ENCODE measurements around the gene SEMA4B. TPM values are rescaled to one million over a fixed set of nuclear protein-coding genes. Genes with fewer than 3 reads are reported as not detected.

Gene SEMA4B
- total and polyA plus RNA-seq, 2 experiments from 2014 or later = 16.7 to 48.2 TPM

DNA sequence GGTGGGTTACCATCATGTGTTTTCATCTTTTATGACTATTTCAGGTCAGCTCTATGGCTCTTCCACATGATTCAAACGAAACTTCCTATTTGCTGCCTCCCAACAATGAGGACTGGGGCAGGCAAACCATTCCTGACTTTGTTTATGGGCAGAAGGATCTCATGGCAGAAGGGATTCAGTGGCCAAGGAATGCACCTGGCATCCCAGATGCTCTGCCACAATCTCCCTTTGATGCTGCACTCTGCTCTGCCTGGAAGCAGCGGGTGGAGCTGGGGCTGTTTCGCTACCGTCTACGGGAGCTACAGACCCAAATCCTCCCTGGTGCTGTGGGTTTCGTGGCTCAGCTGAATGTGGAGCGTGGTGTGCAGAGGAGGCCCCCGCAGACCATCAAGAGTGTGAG, 39.7 kb downstream of the SEMA4B start (continued):
- TF ChIP-seq, protein P1, sequence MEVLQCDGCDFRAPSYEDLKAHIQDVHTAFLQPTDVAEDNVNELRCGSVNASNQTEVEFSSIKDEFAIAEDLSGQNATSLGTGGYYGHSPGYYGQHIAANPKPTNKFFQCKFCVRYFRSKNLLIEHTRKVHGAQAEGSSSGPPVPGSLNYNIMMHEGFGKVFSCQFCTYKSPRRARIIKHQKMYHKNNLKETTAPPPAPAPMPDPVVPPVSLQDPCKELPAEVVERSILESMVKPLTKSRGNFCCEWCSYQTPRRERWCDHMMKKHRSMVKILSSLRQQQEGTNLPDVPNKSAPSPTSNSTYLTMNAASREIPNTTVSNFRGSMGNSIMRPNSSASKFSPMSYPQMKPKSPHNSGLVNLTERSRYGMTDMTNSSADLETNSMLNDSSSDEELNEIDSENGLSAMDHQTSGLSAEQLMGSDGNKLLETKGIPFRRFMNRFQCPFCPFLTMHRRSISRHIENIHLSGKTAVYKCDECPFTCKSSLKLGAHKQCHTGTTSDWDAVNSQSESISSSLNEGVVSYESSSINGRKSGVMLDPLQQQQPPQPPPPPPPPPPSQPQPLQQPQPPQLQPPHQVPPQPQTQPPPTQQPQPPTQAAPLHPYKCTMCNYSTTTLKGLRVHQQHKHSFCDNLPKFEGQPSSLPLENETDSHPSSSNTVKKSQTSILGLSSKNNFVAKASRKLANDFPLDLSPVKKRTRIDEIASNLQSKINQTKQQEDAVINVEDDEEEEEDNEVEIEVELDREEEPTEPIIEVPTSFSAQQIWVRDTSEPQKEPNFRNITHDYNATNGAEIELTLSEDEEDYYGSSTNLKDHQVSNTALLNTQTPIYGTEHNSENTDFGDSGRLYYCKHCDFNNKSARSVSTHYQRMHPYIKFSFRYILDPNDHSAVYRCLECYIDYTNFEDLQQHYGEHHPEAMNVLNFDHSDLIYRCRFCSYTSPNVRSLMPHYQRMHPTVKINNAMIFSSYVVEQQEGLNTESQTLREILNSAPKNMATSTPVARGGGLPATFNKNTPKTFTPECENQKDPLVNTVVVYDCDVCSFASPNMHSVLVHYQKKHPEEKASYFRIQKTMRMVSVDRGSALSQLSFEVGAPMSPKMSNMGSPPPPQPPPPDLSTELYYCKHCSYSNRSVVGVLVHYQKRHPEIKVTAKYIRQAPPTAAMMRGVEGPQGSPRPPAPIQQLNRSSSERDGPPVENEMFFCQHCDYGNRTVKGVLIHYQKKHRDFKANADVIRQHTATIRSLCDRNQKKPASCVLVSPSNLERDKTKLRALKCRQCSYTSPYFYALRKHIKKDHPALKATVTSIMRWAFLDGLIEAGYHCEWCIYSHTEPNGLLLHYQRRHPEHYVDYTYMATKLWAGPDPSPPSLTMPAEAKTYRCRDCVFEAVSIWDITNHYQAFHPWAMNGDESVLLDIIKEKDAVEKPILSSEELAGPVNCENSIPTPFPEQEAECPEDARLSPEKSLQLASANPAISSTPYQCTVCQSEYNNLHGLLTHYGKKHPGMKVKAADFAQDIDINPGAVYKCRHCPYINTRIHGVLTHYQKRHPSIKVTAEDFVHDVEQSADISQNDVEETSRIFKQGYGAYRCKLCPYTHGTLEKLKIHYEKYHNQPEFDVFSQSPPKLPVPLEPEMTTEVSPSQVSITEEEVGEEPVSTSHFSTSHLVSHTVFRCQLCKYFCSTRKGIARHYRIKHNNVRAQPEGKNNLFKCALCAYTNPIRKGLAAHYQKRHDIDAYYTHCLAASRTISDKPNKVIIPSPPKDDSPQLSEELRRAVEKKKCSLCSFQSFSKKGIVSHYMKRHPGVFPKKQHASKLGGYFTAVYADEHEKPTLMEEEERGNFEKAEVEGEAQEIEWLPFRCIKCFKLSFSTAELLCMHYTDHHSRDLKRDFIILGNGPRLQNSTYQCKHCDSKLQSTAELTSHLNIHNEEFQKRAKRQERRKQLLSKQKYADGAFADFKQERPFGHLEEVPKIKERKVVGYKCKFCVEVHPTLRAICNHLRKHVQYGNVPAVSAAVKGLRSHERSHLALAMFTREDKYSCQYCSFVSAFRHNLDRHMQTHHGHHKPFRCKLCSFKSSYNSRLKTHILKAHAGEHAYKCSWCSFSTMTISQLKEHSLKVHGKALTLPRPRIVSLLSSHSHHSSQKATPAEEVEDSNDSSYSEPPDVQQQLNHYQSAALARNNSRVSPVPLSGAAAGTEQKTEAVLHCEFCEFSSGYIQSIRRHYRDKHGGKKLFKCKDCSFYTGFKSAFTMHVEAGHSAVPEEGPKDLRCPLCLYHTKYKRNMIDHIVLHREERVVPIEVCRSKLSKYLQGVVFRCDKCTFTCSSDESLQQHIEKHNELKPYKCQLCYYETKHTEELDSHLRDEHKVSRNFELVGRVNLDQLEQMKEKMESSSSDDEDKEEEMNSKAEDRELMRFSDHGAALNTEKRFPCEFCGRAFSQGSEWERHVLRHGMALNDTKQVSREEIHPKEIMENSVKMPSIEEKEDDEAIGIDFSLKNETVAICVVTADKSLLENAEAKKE (CRISPR knock-in tag; IDR thresholded peaks at IDR 0.05) = no peak
- TF ChIP-seq, protein P2, sequence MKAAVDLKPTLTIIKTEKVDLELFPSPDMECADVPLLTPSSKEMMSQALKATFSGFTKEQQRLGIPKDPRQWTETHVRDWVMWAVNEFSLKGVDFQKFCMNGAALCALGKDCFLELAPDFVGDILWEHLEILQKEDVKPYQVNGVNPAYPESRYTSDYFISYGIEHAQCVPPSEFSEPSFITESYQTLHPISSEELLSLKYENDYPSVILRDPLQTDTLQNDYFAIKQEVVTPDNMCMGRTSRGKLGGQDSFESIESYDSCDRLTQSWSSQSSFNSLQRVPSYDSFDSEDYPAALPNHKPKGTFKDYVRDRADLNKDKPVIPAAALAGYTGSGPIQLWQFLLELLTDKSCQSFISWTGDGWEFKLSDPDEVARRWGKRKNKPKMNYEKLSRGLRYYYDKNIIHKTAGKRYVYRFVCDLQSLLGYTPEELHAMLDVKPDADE (IDR thresholded peaks at IDR 0.05) = no peak
- TF ChIP-seq ZNF114 (CRISPR knock-in tag; IDR thresholded peaks at IDR 0.05) = no peak

DNA sequence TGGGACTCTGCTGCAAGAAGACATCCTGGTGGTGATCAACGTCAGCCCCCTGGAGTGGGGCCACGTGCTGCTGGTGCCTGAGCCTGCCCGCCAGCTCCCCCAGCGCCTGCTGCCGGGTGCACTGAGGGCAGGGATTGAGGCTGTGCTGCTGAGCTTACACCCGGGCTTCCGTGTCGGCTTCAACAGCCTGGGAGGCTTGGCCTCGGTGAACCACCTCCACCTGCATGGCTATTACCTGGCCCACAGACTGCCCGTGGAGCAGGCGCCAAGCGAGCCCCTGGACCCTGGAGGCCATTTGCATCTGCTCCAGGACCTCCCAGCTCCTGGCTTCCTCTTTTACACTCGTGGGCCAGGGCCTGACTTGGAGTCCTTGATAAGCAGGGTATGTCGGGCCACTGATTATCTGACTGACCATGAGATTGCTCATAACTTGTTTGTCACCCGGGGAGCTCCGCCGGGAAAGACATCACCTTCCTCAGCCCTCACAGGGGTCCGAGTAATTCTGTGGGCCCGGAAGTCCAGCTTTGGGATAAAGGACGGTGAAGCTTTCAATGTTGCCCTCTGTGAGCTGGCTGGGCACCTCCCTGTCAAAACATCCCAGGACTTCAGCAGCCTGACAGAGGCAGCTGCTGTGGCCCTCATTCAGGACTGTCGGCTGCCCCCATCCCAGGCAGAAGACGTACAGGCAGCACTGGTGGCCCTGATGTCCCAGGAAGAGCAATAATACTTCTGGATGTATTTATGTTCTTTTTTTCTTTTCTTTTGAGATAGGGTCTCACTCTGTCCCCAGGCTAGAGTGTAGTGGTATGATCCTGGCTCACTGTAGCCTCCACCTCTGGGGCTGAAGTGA, 40.4 kb downstream of the SEMA4B start:
- H3K36me3 ChIP-seq (ENCODE audit: insufficient read depth) = no peaks in the 10 kb centered on the region
- Mint-ChIP-seq H3K36me3 (ENCODE audit: low read depth) (no peaks in the 10 kb centered on the region), H3K27ac (no peak overlapping the region), H3K27me3 (ENCODE audit: insufficient read depth, low read depth, poor library complexity) (peaks cover 8% of the 10 kb centered on the region), H3K9me3 (no peaks in the 10 kb centered on the region), H3K4me3 (no peak overlapping the region), H3K4me1 (no peaks in the 10 kb centered on the region)
- ATAC-seq (peak; percentile 64), DNase-seq (ENCODE audit: low spot score) (peak; percentile 11)
- no peaks in the 10 kb centered on the region for H3K4me1 ChIP-seq (ENCODE audit: insufficient read depth)
- H4K20me1 ChIP-seq (replicated peaks; ENCODE audit: insufficient read depth) = no peaks in the 10 kb centered on the region
- no peak overlapping the region for H2AFZ ChIP-seq
- no peaks in the 10 kb centered on the region for H3F3A ChIP-seq (replicated peaks; ENCODE audit: low read depth)
- no peak overlapping the region for H3K4me2 ChIP-seq
- no peak overlapping the region for H3K27ac ChIP-seq (ENCODE audit: low read depth)
- H3K79me2 ChIP-seq (replicated peaks; ENCODE audit: insufficient read depth) = no peaks in the 10 kb centered on the region
- H3K27me3 ChIP-seq (ENCODE audit: insufficient read depth) = no peaks in the 10 kb centered on the region
- H3K9me2 ChIP-seq (ENCODE audit: insufficient read depth) = no peaks in the 10 kb centered on the region
- no peak overlapping the region for H3K4me3 ChIP-seq
- no peak for TF ChIP-seq ZNF331 (CRISPR knock-in tag; IDR thresholded peaks at IDR 0.05; ENCODE audit: low read depth)
- TF ChIP-seq CREB1 (CRISPR knock-in tag; IDR thresholded peaks at IDR 0.05; ENCODE audit: low read depth) = no peak
- no peak for TF ChIP-seq EZH2 (IDR thresholded peaks at IDR 0.05; ENCODE audit: low read depth, unreplicated experiment)
- no peak for TF ChIP-seq STAT1 (IDR thresholded peaks at IDR 0.05; ENCODE audit: unreplicated experiment)
- no peak for TF ChIP-seq NANOG (IDR thresholded peaks at IDR 0.05; ENCODE audit: borderline replicate concordance)
- TF ChIP-seq JUNB (IDR thresholded peaks at IDR 0.05; ENCODE audit: unreplicated experiment) = no peak
- TF ChIP-seq ZNF114 (CRISPR knock-in tag; IDR thresholded peaks at IDR 0.05) = no peak

Measured in GM23338 (cell line).